Measurements from ENCODE around the gene CHAMP1. TPM values are rescaled to one million over a fixed set of nuclear protein-coding genes. Genes with fewer than 3 reads are reported as not detected.

The CHAMP1 gene
- total and polyA plus RNA-seq, 2 of the 8 experiments (the other 6 are each of a cell fraction or from before 2014, with no cell fraction given), result 26.8 to 41.9 TPM

- Histone ChIP-seq H4K91ac (replicated peaks; ENCODE audit: insufficient read length, low read length) (no peak overlapping the region), H3K4me3 (ENCODE audit: extremely low read depth in 1 of 4, insufficient read depth in 2 of 4, low read depth in 3 of 4, low read length in 4 of 4) (no peak overlapping the region), H3K4ac (replicated peaks; ENCODE audit: insufficient read length, low read depth, low read length) (no peak overlapping the region), H2BK12ac (ENCODE audit: low read depth, low read length) (no peak overlapping the region), H3K36me3 (ENCODE audit: control insufficient read depth in 2 of 4, insufficient read depth in 4 of 4, low read length in 3 of 4) (peaks cover 8 to 61% (median 40%) of the 10 kb centered on the region in 4 experiments; a peak in 7 of 8 replicates), H3K23ac (ENCODE audit: insufficient read length) (no peak overlapping the region), H2BK15ac (ENCODE audit: low read length) (no peak overlapping the region), H3K27ac (ENCODE audit: low read depth, low read length) (no peak overlapping the region), H2BK5ac (ENCODE audit: low read depth, low read length) (no peak overlapping the region), H3K56ac (replicated peaks; ENCODE audit: insufficient read length, low read depth, low read length) (no peak overlapping the region), H3K14ac (ENCODE audit: insufficient read length) (no peak overlapping the region), H2BK20ac (ENCODE audit: low read length) (no peak overlapping the region), H3K23me2 (ENCODE audit: low read depth, low read length) (no peaks in the 10 kb centered on the region), H2BK120ac (replicated peaks; ENCODE audit: low read depth, low read length) (no peak overlapping the region), H4K5ac (ENCODE audit: insufficient read length, low read depth, low read length) (no peak overlapping the region), H3K79me1 (ENCODE audit: low read depth, low read length) (peaks cover 6% of the 10 kb centered on the region; the same call in 1 of the 2 replicates), H3K9me3 (ENCODE audit: insufficient read depth in 2 of 2, low read depth in 1 of 2, low read length in 1 of 2) (no peaks in the 10 kb centered on the region), H3K79me2 (ENCODE audit: control insufficient read depth in 1 of 2, insufficient read depth in 2 of 2, low read length in 2 of 2) (peaks cover 0 to 11% of the 10 kb centered on the region in 2 experiments; a peak in 1 of 4 replicates), H2AK5ac (ENCODE audit: low read depth, low read length) (no peak overlapping the region), H3K4me1 (replicated peaks in 1 of 4; ENCODE audit: control insufficient read depth in 3 of 4, insufficient read depth in 4 of 4, low read length in 3 of 4) (no peaks in the 10 kb centered on the region), H2AFZ (ENCODE audit: low read length) (no peak overlapping the region), H3K27me3 (replicated peaks in 1 of 4; ENCODE audit: control insufficient read depth in 3 of 4, extremely low read depth in 1 of 4, insufficient read depth in 3 of 4, low read length in 3 of 4) (no peaks in the 10 kb centered on the region), H3K4me2 (ENCODE audit: insufficient read depth in 1 of 2, low read depth in 2 of 2, low read length in 2 of 2) (no peak overlapping the region), H3K9ac (replicated peaks in 1 of 4; ENCODE audit: extremely low read depth in 1 of 4, low read depth in 3 of 4, low read length in 3 of 4) (no peak overlapping the region), H3K18ac (ENCODE audit: extremely low read depth, low read length) (no peak overlapping the region), H4K20me1 (replicated peaks in 1 of 2; ENCODE audit: control insufficient read depth in 1 of 2, insufficient read depth in 2 of 2, low read length in 2 of 2) (peaks cover 3 to 7% of the 10 kb centered on the region in 2 experiments), H4K8ac (ENCODE audit: extremely low read depth, insufficient read depth, low read length) (no peak overlapping the region)
- TF ChIP-seq ASH2L (IDR thresholded peaks at IDR 0.05; ENCODE audit: low read length), result no peak
- TF ChIP-seq ATF3 (IDR thresholded peaks at IDR 0.05; ENCODE audit: insufficient read depth, low read depth, low read length), result no peak
- no peak for TF ChIP-seq PHF8 (conservative IDR thresholded peaks at IDR 0.05; ENCODE audit: low read depth, low read length)
- no peak for TF ChIP-seq EGR1 (IDR thresholded peaks at IDR 0.05; ENCODE audit: borderline replicate concordance, low read depth, low read length)
- no peak for TF ChIP-seq ATF2 (IDR thresholded peaks at IDR 0.05; ENCODE audit: low read length)
- TF ChIP-seq CREB1 (IDR thresholded peaks at IDR 0.05), result no peak
- no peak for TF ChIP-seq CBX5 (IDR thresholded peaks at IDR 0.05; ENCODE audit: low read depth, low read length)
- TF ChIP-seq RAD21 (IDR thresholded peaks at IDR 0.05 in 1 of 2, conservative IDR thresholded peaks at IDR 0.05 in 1 of 2; ENCODE audit: low read depth in 2 of 2, low read length in 2 of 2), result no peak
- 83% methylated on average over 12 of the region's 12 CpGs; no CpG with 5 or more reads in 1 of the 2 experiments for WGBS, 2 experiments (ENCODE audit: extremely low coverage in 1 of 2, insufficient coverage in 1 of 2, insufficient read length in 1 of 2, insufficient replicate concordance in 2 of 2, low coverage in 1 of 2, low lambda C conversion rate in 2 of 2, missing lambda C conversion rate in 1 of 2)
- CTCF ChIA-PET (ENCODE audit: partially characterized antibody), result no interaction called here
- no peak for DNase-seq (ENCODE audit: low read depth in 1 of 2, low spot score in 2 of 2)
- no peak for FAIRE-seq
- POLR2A ChIA-PET (ENCODE audit: partially characterized antibody), result interaction anchor here (1.6 to 2.0 kb wide), 2 partner anchors 9 to 11 kb away, joined by 5 to 8 read pairs; no protein-coding TSS in a partner anchor
Observed at GRCh38 chr13:114298866-114299265, 15.4 kb upstream of the CHAMP1 start.
